HG02970 (cell line): Measurements from ENCODE around the gene BMF.

Experiments used
- ATAC-seq: cut with Tn5 transposase; IDR thresholded peaks from one replicate; pipeline ENCODE4 v1.9.1; 2021; ENCODE audit warnings: mild to moderate bottlenecking, moderate library complexity, moderate number of reproducible peaks; ENCODE audit not compliant: unreplicated experiment, low FRiP score

Gene BMF

GRCh38 chr15:40104865-40105516 lies 3.7 kb downstream of the BMF start:
- no peak for ATAC-seq

DNA sequence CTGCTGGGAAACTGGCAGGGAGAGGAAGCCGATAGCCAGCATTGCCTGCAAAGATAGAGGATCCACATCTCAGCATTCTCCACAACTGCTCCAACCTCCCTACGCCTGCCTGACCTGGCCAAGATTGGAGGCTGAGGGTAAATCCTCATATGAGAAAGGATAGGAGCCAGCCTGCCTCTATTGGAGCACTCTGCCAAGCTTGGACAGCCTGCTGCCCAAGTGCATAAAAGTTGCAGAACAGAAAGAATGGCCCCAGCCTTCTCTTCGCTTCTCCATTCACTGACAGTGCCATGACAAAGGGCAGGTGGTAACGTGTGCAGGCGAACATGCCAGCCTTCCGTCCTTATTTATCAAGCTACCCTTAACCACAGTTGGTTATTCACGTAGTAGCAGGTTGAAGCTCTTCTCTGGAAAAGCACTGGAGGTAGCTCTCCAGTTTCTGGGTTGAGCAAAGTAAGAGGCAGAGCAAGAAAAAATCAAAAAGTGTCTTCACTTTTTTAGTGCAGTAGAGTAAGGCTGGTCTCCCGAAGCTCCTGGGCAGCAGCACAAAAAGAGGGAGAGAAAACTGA lies 4.3 kb downstream of the BMF start:
- no peak for ATAC-seq

DNA sequence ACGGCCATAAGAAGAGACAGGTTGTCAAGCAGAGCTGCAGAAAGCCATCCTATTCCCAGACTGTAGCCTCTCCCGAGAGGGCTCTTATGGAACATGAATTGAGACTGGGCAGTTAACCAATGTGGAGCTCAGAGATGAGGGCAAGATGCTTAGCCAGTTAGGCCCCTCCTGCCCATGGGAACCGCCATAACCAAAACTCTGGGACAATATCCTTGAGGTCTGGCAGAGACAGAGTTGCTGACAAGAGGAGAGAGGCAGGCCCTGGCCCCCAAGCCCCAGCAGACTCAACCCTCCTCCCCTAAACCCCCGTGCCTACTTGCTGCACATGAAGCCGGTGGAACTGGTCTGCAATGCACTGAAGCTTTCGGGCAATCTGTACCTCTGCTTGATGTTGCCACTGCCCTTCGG lies 4.8 kb downstream of the BMF start:
- ATAC-seq, result no peak

DNA sequence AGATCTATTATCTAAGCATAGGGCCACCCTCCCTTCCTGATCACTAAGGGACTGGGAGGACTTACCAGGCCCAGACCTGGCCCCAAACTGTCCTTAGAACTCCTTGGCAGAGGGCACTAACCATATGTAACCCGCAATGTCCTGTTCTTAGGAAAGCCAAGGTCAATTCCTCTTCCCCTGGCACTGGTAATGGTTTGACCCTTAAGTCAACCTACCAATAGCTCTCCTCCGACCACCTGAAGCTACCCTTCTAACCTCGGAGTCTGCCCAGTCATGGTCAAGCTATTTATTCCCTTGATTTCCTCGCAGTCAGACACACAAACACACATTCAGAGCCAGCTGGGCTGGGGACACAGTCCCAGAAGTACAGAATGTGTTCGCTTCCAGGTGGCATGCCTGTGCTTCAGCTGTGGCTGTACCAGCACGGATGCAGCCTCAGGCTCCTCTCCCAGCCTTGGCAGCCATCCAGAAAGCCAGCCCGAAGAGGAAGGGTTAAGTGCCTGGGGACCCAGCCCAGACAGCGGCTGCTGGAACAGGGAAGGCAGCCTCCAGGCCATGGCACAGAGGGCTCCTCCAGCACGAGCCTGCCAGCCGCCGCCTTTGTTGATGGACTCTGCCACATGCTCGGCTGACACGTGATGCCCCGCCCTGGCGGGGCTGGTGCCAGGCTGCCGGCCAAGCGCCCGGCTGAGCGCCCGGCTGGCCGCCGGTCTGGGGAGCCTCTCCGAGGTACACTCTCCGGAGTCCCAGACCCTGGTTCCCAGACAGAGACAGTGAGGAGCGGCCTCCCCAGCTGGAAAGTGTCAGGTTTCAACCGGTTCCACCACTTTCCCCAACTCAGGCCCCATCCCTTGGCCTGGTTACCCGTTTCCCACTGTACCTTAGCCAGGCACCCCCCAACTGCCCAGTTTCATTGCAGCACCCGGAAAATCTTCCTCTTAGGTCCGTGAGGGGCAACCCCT lies 5.5 kb downstream of the BMF start:
- ATAC-seq, result no peak

DNA sequence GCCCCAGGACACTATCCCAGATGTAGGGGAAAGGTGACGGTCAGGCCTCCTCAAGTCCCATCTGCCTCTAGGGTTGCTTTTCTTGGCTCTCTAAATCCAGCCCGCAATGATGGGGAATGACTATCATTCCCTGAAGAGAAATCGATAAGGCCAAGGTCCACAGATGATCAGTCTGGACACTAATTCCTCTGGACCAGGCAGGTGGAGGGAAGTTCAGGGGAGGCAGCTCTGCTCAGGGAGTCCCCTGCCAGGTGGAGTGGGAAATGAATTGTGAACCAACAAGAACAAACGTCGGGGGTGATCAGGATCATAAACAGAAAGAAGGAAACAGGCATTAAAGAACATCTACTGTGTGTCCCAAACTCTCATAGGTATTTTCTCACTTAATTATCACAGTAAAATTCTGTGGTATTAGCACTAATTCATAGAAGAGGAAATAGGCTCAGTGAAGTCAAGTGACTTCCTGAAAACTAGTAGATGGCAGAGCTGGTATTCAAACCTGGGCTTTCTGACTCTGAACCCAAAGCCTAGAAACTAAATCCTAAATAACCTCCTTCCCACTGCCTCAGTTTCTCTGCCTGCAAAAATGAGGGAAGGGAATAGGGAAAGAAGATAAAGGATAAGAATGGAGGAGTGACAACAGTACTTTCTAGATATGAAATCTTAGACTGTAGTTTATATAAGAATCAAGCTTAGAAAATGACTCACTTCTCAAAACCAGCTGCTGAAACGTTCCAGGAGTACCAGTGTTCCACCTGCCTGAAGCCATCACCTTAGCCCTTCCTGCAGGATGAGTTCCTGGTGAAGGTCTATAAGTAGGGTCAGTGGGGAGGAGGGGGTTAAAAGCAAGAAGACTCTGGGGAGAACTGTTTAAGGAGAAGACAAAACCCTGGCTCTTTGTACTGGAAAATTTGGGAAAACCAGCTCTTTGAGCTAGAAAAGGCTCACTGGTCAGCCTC lies 7.5 kb downstream of the BMF start:
- ATAC-seq, result no peak

DNA sequence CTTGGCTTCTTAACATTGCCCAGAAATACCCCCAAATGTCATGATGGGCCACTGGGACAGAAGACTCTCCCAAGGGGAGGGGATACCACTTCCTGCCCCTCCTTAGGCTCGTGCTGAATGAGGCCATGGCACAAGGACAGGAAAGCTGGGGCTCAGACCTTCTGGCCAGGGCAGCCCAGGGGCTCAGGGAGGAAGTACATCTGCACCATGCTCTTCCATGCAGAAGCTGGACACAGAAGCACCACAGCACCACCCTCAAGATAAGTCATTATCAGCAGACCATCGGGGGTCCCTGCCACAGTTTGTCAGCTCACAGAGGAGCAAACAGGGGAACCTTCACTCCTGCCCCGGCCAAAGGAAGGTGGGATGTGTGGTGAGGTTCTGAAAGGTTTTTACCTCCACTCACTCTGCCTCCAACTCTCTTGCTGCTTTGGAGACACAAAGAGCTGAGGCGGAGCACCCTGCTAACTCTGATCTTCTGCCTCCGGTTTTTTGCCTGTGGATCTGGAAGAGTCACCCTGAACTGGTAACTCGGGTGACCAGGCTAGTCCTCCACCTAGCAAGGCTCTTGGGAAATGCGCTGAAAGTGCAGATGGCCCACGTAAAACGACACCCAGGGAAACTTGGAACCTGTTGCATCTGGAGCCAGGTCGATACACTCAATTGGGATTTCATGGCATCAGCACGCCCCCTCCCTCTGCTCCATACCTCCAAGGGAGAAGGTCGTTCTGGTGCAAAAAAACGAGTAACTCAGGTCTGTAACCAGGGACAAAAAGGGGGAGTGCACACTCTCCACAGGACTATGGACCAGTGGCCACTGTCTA lies 8.3 kb downstream of the BMF start:
- no peak for ATAC-seq

GRCh38 chr15:40098489-40099261 lies 10.0 kb downstream of the BMF start:
- ATAC-seq, result peak; percentile 67

GRCh38 chr15:40097968-40098476 lies 10.7 kb downstream of the BMF start:
- no peak for ATAC-seq

DNA sequence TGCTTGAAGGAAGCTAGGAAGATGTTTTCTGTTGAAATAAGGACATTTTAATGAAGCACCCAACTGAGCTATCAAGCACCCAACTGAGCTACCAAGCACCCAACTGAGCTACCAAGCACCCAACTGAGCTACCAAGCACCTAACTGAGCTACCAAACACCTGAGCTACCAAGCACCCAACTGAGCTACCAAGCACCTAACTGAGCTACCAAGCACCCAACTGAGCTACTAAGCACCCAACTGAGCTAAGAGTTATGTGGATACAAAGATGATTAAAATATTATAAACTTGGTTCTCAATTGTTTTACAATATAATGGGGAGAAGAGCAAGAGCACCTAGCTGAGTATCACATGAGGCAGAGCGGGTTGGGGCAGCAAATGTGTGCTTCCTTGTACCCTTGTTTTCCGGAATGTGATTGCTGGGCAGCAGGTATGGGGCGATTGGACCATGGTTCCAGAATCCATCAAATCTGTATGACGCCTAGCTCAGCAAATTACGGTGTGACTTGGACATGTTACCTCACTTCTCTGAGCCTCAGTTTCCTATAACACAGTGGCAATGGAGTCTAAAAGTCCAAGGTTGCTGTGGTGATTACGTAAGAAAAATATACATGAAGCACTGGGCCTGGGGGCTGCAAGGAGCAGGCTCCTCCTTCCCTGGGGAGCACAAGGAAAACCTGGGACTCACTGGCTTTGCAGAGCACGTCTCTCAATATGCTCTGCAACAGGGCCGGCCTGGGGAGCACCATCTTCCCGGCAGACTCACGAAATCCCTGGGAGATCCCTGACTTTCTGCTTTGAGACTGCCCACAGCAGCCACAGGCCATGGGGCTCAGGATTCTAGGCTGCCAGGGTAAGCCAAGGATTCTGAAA lies 11.3 kb downstream of the BMF start:
- ATAC-seq, result no peak

GRCh38 chr15:40096094-40096891 lies 12.4 kb downstream of the BMF start:
- no peak for ATAC-seq

GRCh38 chr15:40095371-40096093 lies 13.1 kb downstream of the BMF start:
- ATAC-seq, result no peak

DNA sequence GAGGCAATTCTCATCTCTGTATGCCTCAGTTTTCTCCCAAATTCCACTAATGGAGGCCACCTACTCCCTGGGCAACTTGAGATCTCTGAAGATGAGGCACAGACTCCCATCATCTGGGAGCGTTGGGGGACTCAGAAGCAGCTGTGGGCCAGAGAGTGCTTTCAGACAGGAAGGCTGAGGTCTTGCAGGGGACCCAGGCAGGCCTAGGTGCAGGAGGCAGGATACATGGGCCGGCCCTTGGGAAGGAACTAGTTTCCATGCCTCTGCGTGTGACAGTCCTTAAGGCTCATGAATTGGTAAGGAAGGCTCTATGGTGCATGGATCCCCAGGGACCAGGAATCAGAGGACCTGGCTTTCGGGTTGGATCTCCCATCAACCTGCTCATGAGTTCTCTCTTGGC lies 14.5 kb downstream of the BMF start:
- no peak for ATAC-seq

DNA sequence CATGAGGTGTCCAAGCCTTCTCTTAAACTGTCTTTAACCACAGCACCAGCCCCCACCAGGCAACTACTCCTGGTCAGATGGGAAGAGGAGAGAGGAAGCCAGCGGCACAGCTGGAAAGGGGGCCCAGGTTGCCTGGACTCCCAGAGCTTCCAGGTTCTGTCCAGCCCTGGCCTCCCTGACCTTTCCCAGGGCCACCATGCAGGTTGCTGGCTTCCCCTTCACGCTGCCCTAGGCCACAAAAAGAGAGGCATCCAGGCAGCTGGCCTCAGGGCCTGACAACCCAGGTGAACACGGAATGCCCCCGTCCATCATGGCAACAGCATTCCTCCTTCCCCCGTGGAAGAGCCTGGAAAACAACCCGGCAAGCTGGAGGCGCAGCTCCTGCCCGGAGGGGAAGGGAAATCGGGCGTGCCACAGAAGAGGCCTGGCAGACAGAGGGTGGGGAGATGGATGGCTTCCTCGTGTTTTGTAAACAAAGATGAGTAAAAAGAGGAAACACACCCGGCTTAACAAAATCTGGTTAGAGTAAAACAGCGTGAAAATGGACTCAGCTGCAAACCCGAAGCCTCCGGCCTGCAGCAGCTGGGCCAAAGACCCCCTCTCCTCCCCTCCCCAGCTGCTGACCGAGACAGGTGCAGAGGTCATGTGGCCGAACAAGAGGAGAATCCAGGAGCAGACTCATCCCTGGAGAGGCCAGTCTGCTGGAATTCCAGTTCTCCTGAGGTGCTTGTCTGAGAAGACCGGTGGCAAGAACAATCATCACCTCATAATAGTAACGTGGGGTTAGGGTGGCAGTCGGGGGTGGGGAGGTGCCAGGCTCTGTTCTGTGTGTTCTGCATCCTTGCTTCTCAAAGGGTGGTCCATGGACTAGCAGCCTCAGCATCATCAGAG lies 15.5 kb downstream of the BMF start:
- ATAC-seq, result no peak

DNA sequence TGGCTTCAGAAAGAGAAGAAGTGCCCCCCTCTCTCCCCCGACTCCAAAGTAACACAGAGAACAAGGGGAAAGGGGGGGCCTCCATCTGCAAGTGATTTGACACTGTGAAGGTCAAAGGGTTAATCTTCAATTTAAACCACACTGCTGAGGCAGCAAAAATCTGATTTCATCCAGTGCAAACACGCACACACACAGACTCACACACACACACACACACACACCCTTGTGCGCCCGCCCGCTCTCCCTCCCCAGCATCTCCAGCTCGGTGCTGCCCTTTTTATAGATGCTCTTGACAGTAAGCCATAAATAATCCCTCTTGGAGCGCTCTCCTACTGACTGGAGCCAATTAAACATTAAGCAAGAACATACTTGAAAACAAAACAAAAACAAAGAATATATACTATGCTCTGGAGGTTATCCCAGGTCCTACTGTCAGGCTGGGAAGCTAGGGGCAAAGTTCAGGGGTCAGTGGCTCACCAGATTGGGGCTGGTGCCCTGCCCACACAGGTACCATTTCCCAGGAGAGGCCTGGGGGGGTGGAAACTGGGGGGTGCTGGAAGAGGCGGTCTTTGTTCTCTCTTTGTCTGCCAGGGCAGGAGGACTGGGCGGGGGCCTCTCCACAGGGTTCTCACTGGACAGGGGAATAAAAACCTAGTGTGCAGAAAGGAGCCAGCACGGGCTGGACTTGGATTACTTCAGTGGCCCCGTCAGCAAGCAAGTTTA lies 16.3 kb downstream of the BMF start:
- no peak for ATAC-seq

- no peak for ATAC-seq
Measured at GRCh38 chr15:40091861-40092255, 16.8 kb downstream of the BMF start.
